Measurements from ENCODE around the gene RABGGTA. TPM values are rescaled to one million over a fixed set of nuclear protein-coding genes. Genes with fewer than 3 reads are reported as not detected.

Gene RABGGTA
- total and polyA plus RNA-seq, 9 of the 15 experiments (the other 6 are each of a cell fraction or from before 2014, with no cell fraction given) = 4.5 to 24.2 (median 15.5) TPM

DNA sequence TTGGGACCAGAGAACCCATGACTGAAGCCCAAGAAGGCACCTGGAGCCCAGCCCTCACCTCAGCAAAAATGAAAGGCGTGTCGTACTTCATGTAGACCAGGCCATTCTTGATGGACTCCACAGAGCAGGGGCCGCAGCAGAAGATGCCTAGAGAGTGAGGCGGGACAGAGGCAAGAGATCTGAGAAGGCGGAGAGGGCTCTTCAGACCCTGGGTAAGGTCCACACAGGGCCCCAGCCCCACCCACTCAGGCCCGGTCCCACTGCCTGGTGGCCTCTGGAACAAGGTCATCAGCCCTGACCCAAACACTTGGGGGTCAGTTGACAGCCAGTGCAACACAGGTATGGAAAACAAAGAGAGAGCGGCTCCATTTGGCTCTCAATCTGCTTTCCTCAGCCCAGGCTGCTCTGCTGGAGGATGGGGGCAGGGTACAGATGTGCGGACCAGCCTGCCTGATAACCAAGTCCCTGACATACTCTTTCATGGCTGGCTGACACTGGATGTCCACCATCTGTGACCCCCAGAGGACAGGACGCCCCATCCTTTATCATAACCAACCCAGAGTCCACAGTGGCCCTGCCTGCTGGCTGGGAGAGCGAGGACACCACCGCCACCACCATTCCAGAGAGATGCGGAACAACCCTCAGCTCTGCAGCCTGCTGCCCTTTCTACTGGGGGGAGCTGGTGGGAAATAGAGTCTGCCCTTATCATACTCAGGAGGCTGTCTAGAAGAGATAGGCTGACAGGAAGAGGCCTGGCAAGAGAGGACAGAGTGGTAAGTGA lies 15.3 kb downstream of the RABGGTA start (continued):
- TF ChIP-seq, protein P1, sequence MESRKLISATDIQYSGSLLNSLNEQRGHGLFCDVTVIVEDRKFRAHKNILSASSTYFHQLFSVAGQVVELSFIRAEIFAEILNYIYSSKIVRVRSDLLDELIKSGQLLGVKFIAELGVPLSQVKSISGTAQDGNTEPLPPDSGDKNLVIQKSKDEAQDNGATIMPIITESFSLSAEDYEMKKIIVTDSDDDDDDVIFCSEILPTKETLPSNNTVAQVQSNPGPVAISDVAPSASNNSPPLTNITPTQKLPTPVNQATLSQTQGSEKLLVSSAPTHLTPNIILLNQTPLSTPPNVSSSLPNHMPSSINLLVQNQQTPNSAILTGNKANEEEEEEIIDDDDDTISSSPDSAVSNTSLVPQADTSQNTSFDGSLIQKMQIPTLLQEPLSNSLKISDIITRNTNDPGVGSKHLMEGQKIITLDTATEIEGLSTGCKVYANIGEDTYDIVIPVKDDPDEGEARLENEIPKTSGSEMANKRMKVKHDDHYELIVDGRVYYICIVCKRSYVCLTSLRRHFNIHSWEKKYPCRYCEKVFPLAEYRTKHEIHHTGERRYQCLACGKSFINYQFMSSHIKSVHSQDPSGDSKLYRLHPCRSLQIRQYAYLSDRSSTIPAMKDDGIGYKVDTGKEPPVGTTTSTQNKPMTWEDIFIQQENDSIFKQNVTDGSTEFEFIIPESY (CRISPR knock-in tag; IDR thresholded peaks at IDR 0.05) = no peak
- TF ChIP-seq HIVEP1 (CRISPR knock-in tag; IDR thresholded peaks at IDR 0.05) (no peak), NRF1 (conservative IDR thresholded peaks at IDR 0.05 in 1 of 2, IDR thresholded peaks at IDR 0.05 in 1 of 2) (0 out of 4 replicates have a peak, but pooled peaks of 1 of the 2 experiments have one; percentile 14), FOXK1 (CRISPR knock-in tag; IDR thresholded peaks at IDR 0.05; ENCODE audit: borderline replicate concordance) (no peak), KDM4B (IDR thresholded peaks at IDR 0.05; ENCODE audit: borderline replicate concordance in 2 of 2, low read depth in 1 of 2) (no peak), GABPA (tag; conservative IDR thresholded peaks at IDR 0.05; ENCODE audit: low read depth) (no peak), HNRNPK (IDR thresholded peaks at IDR 0.05; ENCODE audit: low read depth, low read length, poor library complexity, severe bottlenecking) (no peak), LCOR (CRISPR knock-in tag; IDR thresholded peaks at IDR 0.05) (no peak; the same call in 1 of the 2 replicates), CREB3L1 (IDR thresholded peaks at IDR 0.05; ENCODE audit: borderline replicate concordance, low read depth) (no peak), TBP (optimal IDR thresholded peaks at IDR 0.05; ENCODE audit: low read depth, low read length) (no peak), NBN (IDR thresholded peaks at IDR 0.05; ENCODE audit: low read depth) (0 out of 2 replicates have a peak, but pooled peaks have one; percentile 41), ZFPM2 (CRISPR knock-in tag; IDR thresholded peaks at IDR 0.05) (no peak), POLR2AphosphoS2 (IDR thresholded peaks at IDR 0.05; ENCODE audit: low read length) (no peak), ELF2 (CRISPR knock-in tag; IDR thresholded peaks at IDR 0.05) (no peak), E4F1 (CRISPR knock-in tag; IDR thresholded peaks at IDR 0.05; ENCODE audit: borderline replicate concordance) (no peak), NR3C1 (CRISPR knock-in tag; IDR thresholded peaks at IDR 0.05) (no peak), ZNF165 (CRISPR knock-in tag; IDR thresholded peaks at IDR 0.05; ENCODE audit: borderline replicate concordance) (no peak)
- TF ChIP-seq, protein P2, sequence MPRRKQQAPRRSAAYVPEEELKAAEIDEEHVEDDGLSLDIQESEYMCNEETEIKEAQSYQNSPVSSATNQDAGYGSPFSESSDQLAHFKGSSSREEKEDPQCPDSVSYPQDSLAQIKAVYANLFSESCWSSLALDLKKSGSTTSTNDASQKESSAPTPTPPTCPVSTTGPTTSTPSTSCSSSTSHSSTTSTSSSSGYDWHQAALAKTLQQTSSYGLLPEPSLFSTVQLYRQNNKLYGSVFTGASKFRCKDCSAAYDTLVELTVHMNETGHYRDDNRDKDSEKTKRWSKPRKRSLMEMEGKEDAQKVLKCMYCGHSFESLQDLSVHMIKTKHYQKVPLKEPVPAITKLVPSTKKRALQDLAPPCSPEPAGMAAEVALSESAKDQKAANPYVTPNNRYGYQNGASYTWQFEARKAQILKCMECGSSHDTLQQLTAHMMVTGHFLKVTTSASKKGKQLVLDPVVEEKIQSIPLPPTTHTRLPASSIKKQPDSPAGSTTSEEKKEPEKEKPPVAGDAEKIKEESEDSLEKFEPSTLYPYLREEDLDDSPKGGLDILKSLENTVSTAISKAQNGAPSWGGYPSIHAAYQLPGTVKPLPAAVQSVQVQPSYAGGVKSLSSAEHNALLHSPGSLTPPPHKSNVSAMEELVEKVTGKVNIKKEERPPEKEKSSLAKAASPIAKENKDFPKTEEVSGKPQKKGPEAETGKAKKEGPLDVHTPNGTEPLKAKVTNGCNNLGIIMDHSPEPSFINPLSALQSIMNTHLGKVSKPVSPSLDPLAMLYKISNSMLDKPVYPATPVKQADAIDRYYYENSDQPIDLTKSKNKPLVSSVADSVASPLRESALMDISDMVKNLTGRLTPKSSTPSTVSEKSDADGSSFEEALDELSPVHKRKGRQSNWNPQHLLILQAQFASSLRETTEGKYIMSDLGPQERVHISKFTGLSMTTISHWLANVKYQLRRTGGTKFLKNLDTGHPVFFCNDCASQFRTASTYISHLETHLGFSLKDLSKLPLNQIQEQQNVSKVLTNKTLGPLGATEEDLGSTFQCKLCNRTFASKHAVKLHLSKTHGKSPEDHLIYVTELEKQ (CRISPR knock-in tag; IDR thresholded peaks at IDR 0.05) = no peak

Measured in K562 (cell line).